ENCODE measurements around the gene ETV5.

DNA sequence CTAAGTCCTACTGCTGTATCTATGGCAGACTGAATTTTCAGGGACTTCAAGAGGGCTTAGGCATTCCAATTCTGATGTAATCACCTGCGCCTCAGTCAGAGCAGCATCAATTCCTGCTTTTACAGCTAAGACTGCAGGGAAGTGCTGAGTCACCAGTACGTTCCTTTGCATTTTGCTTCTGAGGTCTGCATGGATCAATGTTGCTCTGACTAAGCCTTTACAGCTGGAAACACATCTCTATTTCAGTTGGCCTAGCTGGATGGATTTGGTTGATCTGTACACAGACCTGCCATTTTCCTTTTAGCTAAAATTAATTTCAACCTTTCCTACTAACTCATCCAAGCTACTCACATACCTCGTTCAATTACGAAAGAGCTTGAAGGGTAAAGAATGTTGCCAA lies 51.3 kb downstream of the ETV5 start:
- TF ChIP-seq, protein P1, sequence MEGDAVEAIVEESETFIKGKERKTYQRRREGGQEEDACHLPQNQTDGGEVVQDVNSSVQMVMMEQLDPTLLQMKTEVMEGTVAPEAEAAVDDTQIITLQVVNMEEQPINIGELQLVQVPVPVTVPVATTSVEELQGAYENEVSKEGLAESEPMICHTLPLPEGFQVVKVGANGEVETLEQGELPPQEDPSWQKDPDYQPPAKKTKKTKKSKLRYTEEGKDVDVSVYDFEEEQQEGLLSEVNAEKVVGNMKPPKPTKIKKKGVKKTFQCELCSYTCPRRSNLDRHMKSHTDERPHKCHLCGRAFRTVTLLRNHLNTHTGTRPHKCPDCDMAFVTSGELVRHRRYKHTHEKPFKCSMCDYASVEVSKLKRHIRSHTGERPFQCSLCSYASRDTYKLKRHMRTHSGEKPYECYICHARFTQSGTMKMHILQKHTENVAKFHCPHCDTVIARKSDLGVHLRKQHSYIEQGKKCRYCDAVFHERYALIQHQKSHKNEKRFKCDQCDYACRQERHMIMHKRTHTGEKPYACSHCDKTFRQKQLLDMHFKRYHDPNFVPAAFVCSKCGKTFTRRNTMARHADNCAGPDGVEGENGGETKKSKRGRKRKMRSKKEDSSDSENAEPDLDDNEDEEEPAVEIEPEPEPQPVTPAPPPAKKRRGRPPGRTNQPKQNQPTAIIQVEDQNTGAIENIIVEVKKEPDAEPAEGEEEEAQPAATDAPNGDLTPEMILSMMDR (IDR thresholded peaks at IDR 0.05 in 2 of 3, conservative IDR thresholded peaks at IDR 0.05 in 1 of 3; ENCODE audit: control insufficient read depth in 2 of 3, extremely low read depth in 1 of 3, insufficient read depth in 1 of 3, low read depth in 3 of 3, low read length in 3 of 3): no peak
- TF ChIP-seq DPF2 (IDR thresholded peaks at IDR 0.05): no peak
- TF ChIP-seq, protein P2, sequence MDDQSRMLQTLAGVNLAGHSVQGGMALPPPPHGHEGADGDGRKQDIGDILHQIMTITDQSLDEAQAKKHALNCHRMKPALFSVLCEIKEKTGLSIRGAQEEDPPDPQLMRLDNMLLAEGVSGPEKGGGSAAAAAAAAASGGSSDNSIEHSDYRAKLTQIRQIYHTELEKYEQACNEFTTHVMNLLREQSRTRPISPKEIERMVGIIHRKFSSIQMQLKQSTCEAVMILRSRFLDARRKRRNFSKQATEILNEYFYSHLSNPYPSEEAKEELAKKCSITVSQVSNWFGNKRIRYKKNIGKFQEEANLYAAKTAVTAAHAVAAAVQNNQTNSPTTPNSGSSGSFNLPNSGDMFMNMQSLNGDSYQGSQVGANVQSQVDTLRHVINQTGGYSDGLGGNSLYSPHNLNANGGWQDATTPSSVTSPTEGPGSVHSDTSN (IDR thresholded peaks at IDR 0.05; ENCODE audit: insufficient replicate concordance, low read depth, low read length): no peak
- TF ChIP-seq POLR2AphosphoS5 (IDR thresholded peaks at IDR 0.05; ENCODE audit: low read length): no peak
- TF ChIP-seq EZH2 (IDR thresholded peaks at IDR 0.05; ENCODE audit: borderline replicate concordance, control insufficient read depth, low read depth, low read length): no peak
- TF ChIP-seq, protein P3, sequence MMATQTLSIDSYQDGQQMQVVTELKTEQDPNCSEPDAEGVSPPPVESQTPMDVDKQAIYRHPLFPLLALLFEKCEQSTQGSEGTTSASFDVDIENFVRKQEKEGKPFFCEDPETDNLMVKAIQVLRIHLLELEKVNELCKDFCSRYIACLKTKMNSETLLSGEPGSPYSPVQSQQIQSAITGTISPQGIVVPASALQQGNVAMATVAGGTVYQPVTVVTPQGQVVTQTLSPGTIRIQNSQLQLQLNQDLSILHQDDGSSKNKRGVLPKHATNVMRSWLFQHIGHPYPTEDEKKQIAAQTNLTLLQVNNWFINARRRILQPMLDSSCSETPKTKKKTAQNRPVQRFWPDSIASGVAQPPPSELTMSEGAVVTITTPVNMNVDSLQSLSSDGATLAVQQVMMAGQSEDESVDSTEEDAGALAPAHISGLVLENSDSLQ (IDR thresholded peaks at IDR 0.05): no peak
- no peak for TF ChIP-seq PML (IDR thresholded peaks at IDR 0.05; ENCODE audit: low read length)

Measured in GM12878 (cell line).